Gastroesophageal sphincter (tissue), 4 donors: ENCODE results near the gene ANGPT4. TPM values are rescaled to one million over a fixed set of nuclear protein-coding genes. Genes with fewer than 3 reads are reported as not detected.

ENCODE experiments used
- ATAC-seq: fragments of 150-250 bp; one replicate; pipeline ENCODE4 v1.9.1; 2016; ENCODE audit warnings: mild to moderate bottlenecking, moderate library complexity
- H3K27ac ChIP-seq, 4 donors: fragments of 200-600 bp; sonication (generic) in 3 of 4; 1 replicate in 3 of 4; 2 replicates in 1 of 4; pipeline ENCODE4 v1.5.1; 2016 to 2019
- H3K27me3 ChIP-seq: fragments of 200-600 bp; sonication (generic); one replicate; pipeline ENCODE4 v1.5.1; 2019
- H3K36me3 ChIP-seq, 2 donors: fragments of 200-600 bp; sonication (generic); one replicate each; pipeline ENCODE4 v1.5.1; 2019; ENCODE audit warnings: control low read depth in 1 of 2
- H3K4me1 ChIP-seq, 3 donors: fragments of 200-600 bp; sonication (generic); 1 replicate in 2 of 3; 2 replicates in 1 of 3; pipeline ENCODE4 v1.5.1; 2016 to 2019; ENCODE audit warnings: control low read depth in 2 of 3
- H3K4me3 ChIP-seq, 2 donors: fragments of 200-600 bp; sonication (generic); one replicate each; pipeline ENCODE4 v1.5.1; 2019; ENCODE audit warnings: mild to moderate bottlenecking in 1 of 2, moderate library complexity in 1 of 2
- H3K9me3 ChIP-seq, 3 donors: fragments of 200-600 bp; sonication (generic); one replicate each; pipeline ENCODE4 v1.5.1; 2017 to 2019; ENCODE audit warnings: control low read depth in 2 of 3
- CTCF ChIP-seq, 4 experiments: fragments of 200-600 bp in 2 of 4; fragments of 450-650 bp in 2 of 4; sonication (generic) in 1 of 4; IDR thresholded peaks; one replicate each; pipeline ENCODE4 v1.5.1; 2017 to 2019; ENCODE audit warnings: antibody characterized with exemption in 4 of 4, mild to moderate bottlenecking in 2 of 4, moderate library complexity in 2 of 4
- EP300 ChIP-seq: sonication (generic); formaldehyde crosslinking; IDR thresholded peaks from one replicate; pipeline ENCODE4 v1.6.1; 2017; ENCODE audit warnings: antibody characterized with exemption, mild to moderate bottlenecking
- POLR2A ChIP-seq, 2 donors: fragments of 450-650 bp; IDR thresholded peaks; one replicate each; pipeline ENCODE4 v1.6.1; 2017; ENCODE audit warnings: antibody characterized with exemption in 2 of 2, mild to moderate bottlenecking in 2 of 2, moderate library complexity in 1 of 2
- POLR2AphosphoS5 ChIP-seq: sonication (generic); formaldehyde crosslinking; IDR thresholded peaks from one replicate; pipeline ENCODE4 v1.6.1; 2017; ENCODE audit warnings: antibody characterized with exemption
- WGBS, 2 donors: methylation state at CpG; one replicate each; pipeline ENCODE4 v1.1.5; 2018; ENCODE audit warnings: low coverage in 1 of 2; 5-methylcytosine and 5-hydroxymethylcytosine counted together
- total RNA-seq, 4 donors: library from RNA; depleted of rRNA; stranded (reverse); fragments of >200 nt; gene quantifications; one replicate each; pipeline ENCODE4 v1.1.0, GENCODE V29; 2016

Gene ANGPT4
- total RNA-seq, 4 donors from 2014 or later, result 0.13 to 0.58 (median 0.15) TPM; not detected in 1

DNA sequence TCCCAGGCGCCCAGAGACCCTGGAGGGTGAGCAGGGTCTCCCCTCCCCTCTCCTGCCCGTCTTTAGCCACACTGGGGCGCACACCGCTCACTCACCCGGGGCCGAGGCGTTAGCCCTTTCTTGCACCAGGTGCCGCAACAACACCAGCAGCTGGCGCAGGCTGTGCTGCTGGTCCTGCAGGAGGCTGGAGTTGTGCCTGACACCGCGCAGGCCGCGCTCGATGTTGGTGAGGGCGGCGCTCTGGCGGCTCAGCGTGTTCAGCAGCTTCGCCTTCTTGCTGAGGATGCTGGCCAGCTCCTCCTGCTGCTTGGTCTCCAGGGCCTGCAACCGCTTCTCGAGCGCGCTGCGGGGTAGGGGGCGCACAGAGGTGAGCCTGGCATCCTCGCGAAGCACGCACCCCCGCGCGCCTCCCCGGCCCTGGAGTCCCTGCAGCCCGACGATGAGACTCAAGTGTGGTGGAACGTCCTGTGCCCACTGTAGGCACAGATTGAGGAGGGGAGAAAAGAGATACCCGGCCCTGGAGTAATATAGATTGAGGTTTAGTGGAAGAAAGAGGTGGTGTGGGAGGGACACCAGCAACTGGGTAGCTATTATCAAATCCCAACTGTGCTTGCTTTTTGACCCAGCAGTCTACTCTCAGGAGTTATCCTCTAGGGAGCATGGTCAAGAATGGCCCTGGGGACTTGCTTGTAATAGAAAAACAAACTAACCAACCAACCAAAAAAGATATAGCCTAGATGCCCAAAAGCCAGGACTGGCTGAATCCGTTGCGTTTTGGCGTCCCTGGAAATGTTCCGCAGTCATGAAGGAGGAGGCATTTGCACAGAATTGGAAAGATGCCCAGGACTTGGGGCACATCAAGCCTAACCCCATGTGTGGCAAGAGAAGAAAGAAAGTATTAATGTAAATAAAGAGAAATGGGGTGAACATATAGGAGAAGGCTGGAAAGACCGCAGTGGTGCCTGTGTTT is 30.9 kb downstream of the ANGPT4 start:
- peaks cover 59% of the 10 kb centered on the region for H3K27me3 ChIP-seq
- no peaks in the 10 kb centered on the region for H3K9me3 ChIP-seq
- no peak for ATAC-seq
- H3K27ac ChIP-seq, result no peak overlapping the region
- WGBS, 2 donors, result 60 to 70% methylated on average over 2 to 7 of the region's 41 CpGs
- no peak overlapping the region for H3K4me3 ChIP-seq
- H3K4me1 ChIP-seq, result peaks cover 0 to 20% (median 0%) of the 10 kb centered on the region in 3 donors
- TF ChIP-seq EP300, result no peak
- peak in 1 of 4 experiments; percentile 13 for TF ChIP-seq CTCF (IDR thresholded peaks at IDR 0.05)
- no peak for TF ChIP-seq POLR2AphosphoS5
- no peak for TF ChIP-seq POLR2A (IDR thresholded peaks at IDR 0.05)
- H3K36me3 ChIP-seq, result no peaks in the 10 kb centered on the region

DNA sequence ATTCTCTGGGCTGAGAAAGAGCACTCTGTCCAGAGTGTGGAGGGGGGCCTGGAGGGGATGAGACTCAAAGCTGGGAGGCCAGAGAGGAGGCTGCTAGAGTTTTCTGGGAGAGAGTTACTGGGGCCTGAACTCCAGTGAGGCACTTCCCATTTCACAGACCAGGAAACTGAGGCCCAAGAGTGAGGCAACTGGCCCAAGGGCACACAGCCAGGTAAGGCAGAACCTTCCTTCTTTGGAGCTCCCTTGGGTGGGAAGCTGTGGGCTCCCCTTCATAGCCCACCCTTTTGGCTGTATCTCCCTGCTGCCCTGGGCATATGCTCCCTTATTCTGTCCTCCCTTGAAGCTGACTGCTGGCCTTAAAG is 34.4 kb downstream of the ANGPT4 start:
- no peaks in the 10 kb centered on the region for H3K9me3 ChIP-seq
- H3K27ac ChIP-seq, result no peak overlapping the region
- no peak for ATAC-seq
- no peaks in the 10 kb centered on the region for H3K36me3 ChIP-seq
- TF ChIP-seq POLR2AphosphoS5, result no peak
- TF ChIP-seq CTCF (IDR thresholded peaks at IDR 0.05), result no peak
- TF ChIP-seq POLR2A (IDR thresholded peaks at IDR 0.05), result no peak
- TF ChIP-seq EP300, result no peak
- peaks cover 0 to 7% (median 0%) of the 10 kb centered on the region in 3 donors for H3K4me1 ChIP-seq
- H3K27me3 ChIP-seq, result peaks cover 41% of the 10 kb centered on the region
- H3K4me3 ChIP-seq, result no peak overlapping the region

DNA sequence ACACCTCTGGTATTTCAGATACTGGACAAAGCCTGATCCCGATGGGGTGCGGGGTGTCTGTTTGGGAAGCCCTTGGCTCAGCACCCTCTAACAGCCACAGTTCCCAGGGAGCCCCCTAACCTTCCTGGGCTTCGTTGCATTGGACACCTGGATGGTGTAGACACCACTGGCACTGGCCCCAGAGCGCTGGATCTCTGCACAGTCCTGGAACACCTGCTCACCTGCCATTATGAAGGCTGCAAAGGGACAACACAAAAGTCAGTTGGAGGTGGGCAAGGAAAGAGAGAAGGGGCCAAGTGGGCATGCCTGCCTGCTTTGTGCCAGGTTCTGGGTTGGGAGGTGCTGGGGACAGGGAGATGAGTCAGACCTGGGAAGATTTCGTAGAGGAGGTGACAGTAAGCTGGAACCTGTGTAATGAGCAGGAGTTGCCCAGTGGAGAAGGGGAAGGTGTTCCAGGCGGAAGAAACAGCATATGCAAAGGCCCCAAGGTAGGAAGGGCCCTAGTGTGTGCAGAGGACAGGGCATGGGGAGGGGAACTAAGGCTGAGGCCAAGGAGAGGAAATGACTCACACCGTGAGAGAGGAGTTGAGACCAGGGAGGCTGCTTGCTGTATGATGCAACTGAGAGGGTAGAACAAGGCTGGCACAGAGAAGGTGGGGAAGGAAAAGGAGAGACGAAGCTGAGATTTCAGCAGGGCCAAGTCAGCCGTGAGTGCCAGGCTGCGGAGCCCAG is 34.9 kb downstream of the ANGPT4 start:
- TF ChIP-seq POLR2A (IDR thresholded peaks at IDR 0.05) (no peak), EP300 (no peak)
- Histone ChIP-seq H3K27ac (no peak overlapping the region), H3K27me3 (peaks cover 41% of the 10 kb centered on the region), H3K36me3 (no peaks in the 10 kb centered on the region), H3K4me3 (no peak overlapping the region), H3K9me3 (no peaks in the 10 kb centered on the region), H3K4me1 (peaks cover 0 to 7% (median 0%) of the 10 kb centered on the region in 3 donors)
- ATAC-seq, result no peak
- WGBS, 2 donors, result 48 to 93% methylated on average over 3 to 6 of the region's 10 CpGs

- Histone ChIP-seq H3K9me3 (no peaks in the 10 kb centered on the region), H3K27ac (no peak overlapping the region), H3K27me3 (peaks cover 42% of the 10 kb centered on the region), H3K4me1 (peaks cover 0 to 1% (median 0%) of the 10 kb centered on the region in 3 donors), H3K4me3 (no peak overlapping the region), H3K36me3 (no peaks in the 10 kb centered on the region)
- no peak for ATAC-seq
- WGBS, 2 donors, result 53% methylated on average over 3 of the region's 4 CpGs; no CpG with 5 or more reads in 1 of the 2 donors
- TF ChIP-seq CTCF (IDR thresholded peaks at IDR 0.05), result no peak
- TF ChIP-seq POLR2A (IDR thresholded peaks at IDR 0.05), result no peak
- no peak for TF ChIP-seq POLR2AphosphoS5
- TF ChIP-seq EP300, result no peak
Observed at GRCh38 chr20:879626-880025, 36.5 kb downstream of the ANGPT4 start.

DNA sequence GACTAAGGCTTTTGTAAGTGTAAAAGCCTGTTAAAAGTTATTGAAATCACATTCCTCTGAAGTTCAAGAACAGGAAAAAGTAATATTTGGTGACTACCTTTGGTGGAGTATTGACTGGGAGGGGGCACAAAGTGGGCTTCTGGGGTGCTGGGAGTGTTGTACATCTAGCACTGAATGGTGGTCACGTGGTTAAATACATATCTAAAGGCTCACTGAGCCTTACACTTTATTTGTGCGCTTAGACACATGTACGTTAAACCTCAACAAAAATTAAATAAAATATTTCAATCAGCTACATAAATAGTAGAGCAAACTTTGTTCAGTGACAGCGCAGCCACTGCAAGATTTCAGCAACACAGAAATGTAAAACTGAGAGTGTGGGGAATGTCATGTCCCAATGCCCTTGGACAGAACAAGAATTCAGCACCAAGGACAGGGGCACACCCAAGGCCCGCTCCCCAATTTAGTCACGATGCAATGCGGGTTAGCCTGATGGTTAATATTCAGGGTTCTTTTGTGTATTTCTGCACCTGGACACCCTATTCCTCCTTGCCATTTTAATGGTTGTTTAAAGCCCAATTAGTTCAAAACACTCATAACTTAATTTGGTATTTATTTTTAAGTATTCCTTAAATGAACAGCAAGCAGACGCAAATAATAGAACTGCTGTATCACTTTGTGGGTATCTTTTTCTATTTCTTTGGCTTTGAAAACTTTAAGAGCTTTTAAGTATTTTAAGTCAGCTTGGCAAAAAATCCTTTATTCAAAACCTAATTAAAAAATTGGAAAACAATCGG is 37.4 kb downstream of the ANGPT4 start:
- no peaks in the 10 kb centered on the region for H3K4me1 ChIP-seq
- no peaks in the 10 kb centered on the region for H3K36me3 ChIP-seq
- ATAC-seq, result no peak
- TF ChIP-seq CTCF (IDR thresholded peaks at IDR 0.05) (no peak), EP300 (no peak), POLR2AphosphoS5 (no peak), POLR2A (IDR thresholded peaks at IDR 0.05) (no peak)
- H3K27me3 ChIP-seq, result peaks cover 41% of the 10 kb centered on the region
- H3K4me3 ChIP-seq, result no peak overlapping the region
- no peak overlapping the region for H3K27ac ChIP-seq
- WGBS, 2 donors, result 48 to 69% methylated on average over 5 to 9 of the region's 9 CpGs
- H3K9me3 ChIP-seq, result no peaks in the 10 kb centered on the region
